Measurements from ENCODE around the gene AGAP3. TPM values are rescaled to one million over a fixed set of nuclear protein-coding genes. Genes with fewer than 3 reads are reported as not detected.

Gene AGAP3
- total RNA-seq, 2 experiments from 2014 or later = 30.0 to 36.2 TPM

- Mint-ChIP-seq H3K27me3 (peaks cover 10% of the 10 kb centered on the region), H3K36me3 (no peaks in the 10 kb centered on the region), H3K27ac (no peak overlapping the region), H3K4me1 (no peaks in the 10 kb centered on the region), H3K4me3 (no peak overlapping the region), H3K9me3 (ENCODE audit: low read depth) (no peaks in the 10 kb centered on the region)
- CTCF ChIA-PET = no interaction called here
- ATAC-seq = no peak
- no peak for DNase-seq
These were observed 102.8 kb downstream of the AGAP3 start for GRCh38 chr7:151189038-151189437.

GRCh38 chr7:151191544-151191943 lies 105.3 kb downstream of the AGAP3 start:
- no peaks in the 10 kb centered on the region for H3K9me3 Mint-ChIP-seq (ENCODE audit: low read depth)
- H3K27ac Mint-ChIP-seq = no peak overlapping the region
- CTCF ChIA-PET = interaction anchor here (0.6 to 1.4 kb wide), 3 partner anchors 52 to 627 kb away, joined by 3 to 4 read pairs (median 3); no protein-coding TSS in a partner anchor
- H3K36me3 Mint-ChIP-seq = no peaks in the 10 kb centered on the region
- DNase-seq (no peak), ATAC-seq (no peak)
- H3K27me3 Mint-ChIP-seq = peaks cover 17% of the 10 kb centered on the region
- no peak overlapping the region for H3K4me3 Mint-ChIP-seq
- H3K4me1 Mint-ChIP-seq = peaks cover 2% of the 10 kb centered on the region

- Mint-ChIP-seq H3K27me3 (peaks cover 17% of the 10 kb centered on the region), H3K27ac (no peak overlapping the region), H3K9me3 (ENCODE audit: low read depth) (no peaks in the 10 kb centered on the region), H3K4me1 (peaks cover 2% of the 10 kb centered on the region), H3K36me3 (no peaks in the 10 kb centered on the region), H3K4me3 (no peak overlapping the region)
- DNase-seq (no peak), ATAC-seq (no peak)
- CTCF ChIA-PET = interaction anchor here (1.1 to 1.4 kb wide), 2 partner anchors 52 to 63 kb away, joined by 3 to 4 read pairs; no protein-coding TSS in a partner anchor
These were observed 105.8 kb downstream of the AGAP3 start for GRCh38 chr7:151192002-151192539.

- Mint-ChIP-seq H3K4me3 (no peak overlapping the region), H3K27me3 (peaks cover 17% of the 10 kb centered on the region), H3K27ac (no peak overlapping the region), H3K4me1 (peaks cover 2% of the 10 kb centered on the region), H3K9me3 (ENCODE audit: low read depth) (no peaks in the 10 kb centered on the region), H3K36me3 (no peaks in the 10 kb centered on the region)
- ATAC-seq (no peak), DNase-seq (no peak)
- CTCF ChIA-PET = interaction anchor here (0.7 kb wide), 1 partner anchor 56 kb away, joined by 3 read pairs; no protein-coding TSS in a partner anchor
These were observed 107.1 kb downstream of the AGAP3 start for GRCh38 chr7:151193203-151193978.

Other genes with a start within 250 kb of the AGAP3 start
- not detected for gene AOC1, start 234.0 kb upstream of the AGAP3 start, total RNA-seq
- gene KCNH2, start 108.2 kb upstream of the AGAP3 start, total RNA-seq = under 1 TPM in 1 of 2 experiments, not detected in 1; 0.07 TPM
- gene NOS3, start 95.5 kb upstream of the AGAP3 start, total RNA-seq = 10 to 100 TPM in 1 of 2 experiments, 1 to 10 TPM in 1; 6.4 to 10.8 TPM
- 1 to 10 TPM; 2.3 to 3.4 TPM for gene ATG9B, start 62.0 kb upstream of the AGAP3 start, total RNA-seq
- 10 to 100 TPM; 50.3 to 52.4 TPM for gene ABCB8, start 58.0 kb upstream of the AGAP3 start, total RNA-seq
- 1 to 10 TPM; 3.9 to 5.3 TPM for gene ASIC3, start 37.9 kb upstream of the AGAP3 start, total RNA-seq
- 10 to 100 TPM; 18.1 to 24.4 TPM for gene CDK5, start 28.6 kb upstream of the AGAP3 start, total RNA-seq
- 100 to 1,000 TPM; 114 to 121 TPM for gene SLC4A2, start 26.9 kb upstream of the AGAP3 start, total RNA-seq
- 10 to 100 TPM; 77.7 to 79.5 TPM for gene FASTK, start 5.7 kb upstream of the AGAP3 start, total RNA-seq
- 10 to 100 TPM; 83.1 to 85.7 TPM for gene TMUB1, start 3.0 kb upstream of the AGAP3 start, total RNA-seq
- not detected for gene GBX1, start 81.2 kb downstream of the AGAP3 start, total RNA-seq
- not detected for gene ASB10, start 100.8 kb downstream of the AGAP3 start, total RNA-seq
- gene H2BK1, start 124.0 kb downstream of the AGAP3 start, total RNA-seq = not detected
- gene ABCF2, start 140.7 kb downstream of the AGAP3 start, total RNA-seq = 10 to 100 TPM; 37.8 to 47.3 TPM
- 10 to 100 TPM; 46.1 to 46.8 TPM for gene CHPF2, start 146.0 kb downstream of the AGAP3 start, total RNA-seq
- 1 to 10 TPM; 1.0 to 2.5 TPM for gene SMARCD3, start 162.2 kb downstream of the AGAP3 start, total RNA-seq

Data from activated CD8-positive, alpha-beta memory T cell treated with anti-CD3 and anti-CD28 coated beads, Interleukin-2, amount 10 ng/mL, durations not matched to agents 7 days and 5 days (primary cell).